HG03066 (cell line): ENCODE data around the gene ZMIZ1.

ENCODE experiments used
- ATAC-seq: cut with Tn5 transposase; IDR thresholded peaks from one replicate; pipeline ENCODE4 v1.9.1; 2021; ENCODE audit warnings: low read depth; ENCODE audit not compliant: unreplicated experiment

ZMIZ1 gene

GRCh38 chr10:79221110-79222051 is 152.6 kb downstream of the ZMIZ1 start:
- no peak for ATAC-seq

GRCh38 chr10:79222186-79222585 is 153.4 kb downstream of the ZMIZ1 start:
- ATAC-seq, result no peak

- ATAC-seq, result no peak
Measured at GRCh38 chr10:79223091-79224048, 154.6 kb downstream of the ZMIZ1 start.

- ATAC-seq, result no peak
Measured at GRCh38 chr10:79224263-79224949, 155.6 kb downstream of the ZMIZ1 start.

- ATAC-seq, result no peak
Measured at GRCh38 chr10:79224992-79225391, 156.2 kb downstream of the ZMIZ1 start.

GRCh38 chr10:79226391-79227245 is 157.9 kb downstream of the ZMIZ1 start:
- ATAC-seq, result no peak

- ATAC-seq, result no peak
Measured at GRCh38 chr10:79229071-79229541, 160.3 kb downstream of the ZMIZ1 start.

- ATAC-seq, result no peak
Measured at GRCh38 chr10:79229830-79230327, 161.1 kb downstream of the ZMIZ1 start.

GRCh38 chr10:79230328-79230830 is 161.6 kb downstream of the ZMIZ1 start:
- ATAC-seq, result no peak

- no peak for ATAC-seq
Measured at GRCh38 chr10:79230850-79231249, 162.1 kb downstream of the ZMIZ1 start.

- no peak for ATAC-seq
Measured at GRCh38 chr10:79231908-79232307, 163.1 kb downstream of the ZMIZ1 start.

- ATAC-seq, result no peak
Measured at GRCh38 chr10:79232864-79233263, 164.1 kb downstream of the ZMIZ1 start.

GRCh38 chr10:79234391-79235315 is 165.9 kb downstream of the ZMIZ1 start:
- no peak for ATAC-seq

GRCh38 chr10:79235765-79236432 is 167.1 kb downstream of the ZMIZ1 start:
- no peak for ATAC-seq

GRCh38 chr10:79236433-79236765 is 167.6 kb downstream of the ZMIZ1 start:
- no peak for ATAC-seq

GRCh38 chr10:79237454-79238157 is 168.8 kb downstream of the ZMIZ1 start:
- ATAC-seq, result no peak

GRCh38 chr10:79238158-79238520 is 169.4 kb downstream of the ZMIZ1 start:
- no peak for ATAC-seq
